Gastroesophageal sphincter (tissue), 3 donors: ENCODE data around the gene OSCP1.

Experiments used
- CTCF ChIP-seq, 4 experiments: fragments of 200-600 bp in 2 of 4; fragments of 450-650 bp in 2 of 4; sonication (generic) in 1 of 4; IDR thresholded peaks; one replicate each; pipeline ENCODE4 v1.5.1; 2017 to 2019; ENCODE audit warnings: antibody characterized with exemption in 4 of 4, mild to moderate bottlenecking in 2 of 4, moderate library complexity in 2 of 4
- EP300 ChIP-seq: sonication (generic); formaldehyde crosslinking; IDR thresholded peaks from one replicate; pipeline ENCODE4 v1.6.1; 2017; ENCODE audit warnings: antibody characterized with exemption, mild to moderate bottlenecking
- POLR2A ChIP-seq, 2 donors: fragments of 450-650 bp; IDR thresholded peaks; one replicate each; pipeline ENCODE4 v1.6.1; 2017; ENCODE audit warnings: antibody characterized with exemption in 2 of 2, mild to moderate bottlenecking in 2 of 2, moderate library complexity in 1 of 2
- POLR2AphosphoS5 ChIP-seq: sonication (generic); formaldehyde crosslinking; IDR thresholded peaks from one replicate; pipeline ENCODE4 v1.6.1; 2017; ENCODE audit warnings: antibody characterized with exemption

DNA sequence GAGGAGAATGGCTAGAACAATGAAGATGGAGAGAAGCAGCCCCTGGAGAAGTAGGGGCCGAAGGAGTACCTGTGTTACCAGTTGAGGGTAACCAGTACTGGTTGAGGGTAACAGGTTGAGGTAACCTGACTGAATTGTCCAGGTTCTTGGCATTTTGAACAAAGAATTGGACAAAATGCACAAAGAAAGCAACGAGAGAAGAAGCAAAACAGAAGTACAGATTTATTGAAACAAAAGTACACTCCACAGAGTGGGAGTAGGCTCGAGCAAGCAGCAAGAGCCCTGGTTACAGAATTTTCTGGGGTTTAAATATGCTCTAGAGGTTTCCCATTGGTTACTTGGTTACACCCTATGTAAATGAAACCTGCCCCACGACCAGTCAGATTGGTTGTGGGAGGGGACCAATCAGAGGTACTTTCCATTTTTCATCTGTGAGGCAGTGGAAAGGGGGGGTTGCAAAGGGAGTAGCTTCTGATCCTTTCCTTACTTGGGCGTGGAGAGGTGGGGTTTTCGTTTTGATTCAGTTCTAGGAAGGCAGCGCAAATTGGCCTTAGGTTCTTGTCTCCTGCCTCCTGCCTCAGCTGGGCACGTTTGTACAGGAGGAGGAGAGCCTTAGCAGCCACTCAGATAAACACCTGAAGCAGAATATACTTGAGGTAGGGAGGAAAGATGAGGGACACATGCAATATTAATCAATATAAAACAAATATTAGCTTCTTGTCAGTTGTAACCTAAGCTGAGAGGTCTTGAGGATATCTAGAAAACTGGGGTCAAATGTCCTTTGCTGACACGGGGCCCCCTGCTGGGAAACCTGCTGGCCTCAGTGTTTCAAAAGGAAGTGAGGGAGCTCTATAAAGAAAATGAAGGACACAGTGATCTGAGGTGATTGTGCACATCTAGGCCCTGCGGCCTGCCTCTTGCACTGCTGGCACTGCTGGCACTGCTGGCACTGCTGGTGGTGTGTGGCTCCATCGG, 38.3 kb downstream of the OSCP1 start:
- TF ChIP-seq CTCF (IDR thresholded peaks at IDR 0.05): no peak
- no peak for TF ChIP-seq POLR2A (IDR thresholded peaks at IDR 0.05)
- TF ChIP-seq EP300: no peak
- TF ChIP-seq POLR2AphosphoS5: no peak
